GM19043 (cell line): ENCODE results near the gene TNFRSF11A.
A peak's percentile ranks its signal among the peaks of the same experiment; 100 is the strongest.

Experiments used
- ATAC-seq: cut with Tn5 transposase; IDR thresholded peaks from one replicate; pipeline ENCODE4 v1.9.1; 2021; ENCODE audit warnings: low read depth; ENCODE audit not compliant: unreplicated experiment

The TNFRSF11A gene

GRCh38 chr18:62324917-62325805 is at the start of gene TNFRSF11A:
Gene TNFRSF11A (plus strand): TSS chr18:62325310. CDS start chr18:62325353, 43 bp downstream.
- peak; percentile 49 for ATAC-seq

GRCh38 chr18:62277045-62277444 is 48.1 kb upstream of the TNFRSF11A start:
- no peak for ATAC-seq

DNA sequence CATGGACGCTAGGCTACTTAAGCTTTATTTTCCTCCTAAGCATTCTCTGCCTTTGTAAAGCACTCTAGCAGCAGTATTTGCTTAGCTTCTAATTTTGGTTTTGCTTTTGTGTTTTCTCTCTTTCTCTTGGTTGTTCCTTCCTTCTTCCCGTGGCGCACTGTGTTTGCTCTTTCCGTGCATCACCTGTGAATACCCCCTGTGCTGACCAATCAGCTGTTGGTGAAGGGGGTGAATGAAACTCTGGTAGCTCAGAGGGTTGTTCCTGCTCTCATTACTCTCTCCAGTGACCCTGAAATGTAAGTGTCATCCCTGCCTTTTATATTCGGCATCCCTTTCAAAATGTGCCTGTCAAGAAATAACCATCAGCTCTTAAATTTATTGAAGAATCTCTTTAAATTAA is 45.5 kb upstream of the TNFRSF11A start:
- ATAC-seq: no peak

- no peak for ATAC-seq
Observed at GRCh38 chr18:62280058-62280457, 45.1 kb upstream of the TNFRSF11A start.

- no peak for ATAC-seq
Observed at GRCh38 chr18:62280786-62281185, 44.3 kb upstream of the TNFRSF11A start.

GRCh38 chr18:62281684-62282083 is 43.4 kb upstream of the TNFRSF11A start:
- ATAC-seq: no peak

DNA sequence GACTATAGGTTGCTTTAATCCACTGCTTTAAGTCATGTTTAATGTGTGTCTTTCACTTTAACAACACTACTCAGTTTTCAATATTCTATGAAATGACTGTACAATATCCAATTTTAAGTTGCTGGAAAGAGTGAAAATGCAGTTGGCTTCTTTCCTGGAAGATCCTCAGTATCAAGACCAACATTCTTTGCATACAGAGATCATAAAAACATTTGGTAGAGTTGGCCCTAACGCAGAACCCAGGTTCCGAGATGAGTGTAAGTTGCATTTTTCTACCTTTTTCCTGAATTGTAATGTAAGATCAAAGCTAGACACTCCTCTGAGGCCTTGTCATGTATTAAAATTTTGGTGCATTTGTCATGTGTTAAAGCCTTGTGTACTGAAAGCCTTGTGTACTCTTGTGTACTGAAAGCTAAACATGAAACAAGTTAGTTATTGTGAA is 42.9 kb upstream of the TNFRSF11A start:
- no peak for ATAC-seq

GRCh38 chr18:62284637-62285036 is 40.5 kb upstream of the TNFRSF11A start:
- ATAC-seq: no peak

GRCh38 chr18:62285281-62285680 is 39.8 kb upstream of the TNFRSF11A start:
- no peak for ATAC-seq

GRCh38 chr18:62287781-62288664 is 37.1 kb upstream of the TNFRSF11A start:
- ATAC-seq: peak; percentile 40

DNA sequence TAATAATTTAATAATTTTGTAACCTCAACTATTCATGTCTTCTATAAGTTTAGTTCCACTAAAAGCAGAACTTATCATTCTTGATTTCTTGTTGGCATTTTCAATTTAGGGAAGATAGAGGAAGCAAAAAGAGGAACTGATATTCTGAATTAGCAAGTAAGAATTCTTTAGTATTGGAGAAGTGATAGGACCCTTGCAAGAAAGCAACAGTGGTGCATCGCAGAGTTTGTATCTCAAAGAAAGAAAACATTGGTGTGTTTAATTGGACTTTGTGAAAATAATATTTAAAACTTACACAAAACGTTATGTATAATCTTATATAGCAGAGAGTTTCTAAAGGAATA is 36.5 kb upstream of the TNFRSF11A start:
- peak; percentile 53 for ATAC-seq

DNA sequence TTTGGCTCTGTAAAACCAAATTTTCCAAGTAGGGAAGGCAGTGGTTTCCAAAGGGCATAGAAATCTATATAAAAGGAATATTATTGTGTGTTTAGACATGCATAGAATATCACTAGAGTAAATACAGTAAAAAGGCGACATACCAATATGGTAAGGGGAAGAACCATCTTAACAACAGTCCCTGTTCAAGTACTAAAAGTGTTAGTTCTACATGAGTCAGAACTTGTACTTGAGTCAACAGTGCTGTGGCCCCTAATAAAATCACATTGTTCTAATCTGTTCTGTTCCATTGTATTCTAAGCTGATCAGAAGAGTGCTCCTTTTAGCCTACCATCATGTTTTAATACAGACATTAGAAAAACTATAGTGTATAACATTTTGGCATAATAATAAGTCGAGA is 36.1 kb upstream of the TNFRSF11A start:
- ATAC-seq: peak; percentile 49

DNA sequence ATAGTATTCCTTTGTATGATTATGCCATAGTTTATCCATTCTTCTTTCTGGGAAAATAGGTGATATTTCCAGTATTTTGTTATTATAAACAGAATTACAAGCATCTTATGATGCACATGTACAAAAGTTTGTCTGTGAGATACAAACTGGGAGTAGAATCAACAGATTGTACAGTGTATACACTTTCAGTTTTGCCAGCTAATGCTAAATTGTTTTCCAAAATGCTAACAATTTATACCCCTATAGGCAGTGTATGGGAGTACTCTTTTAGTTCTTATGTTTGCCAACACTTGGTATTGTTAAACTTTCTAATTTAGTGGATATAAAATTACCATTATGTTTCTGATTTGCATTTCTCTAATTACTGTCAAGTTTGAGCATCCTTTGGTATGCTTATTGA is 31.0 kb upstream of the TNFRSF11A start:
- no peak for ATAC-seq

GRCh38 chr18:62300359-62300963 is 24.6 kb upstream of the TNFRSF11A start:
- ATAC-seq: no peak

GRCh38 chr18:62301322-62301721 is 23.8 kb upstream of the TNFRSF11A start:
- ATAC-seq: no peak

DNA sequence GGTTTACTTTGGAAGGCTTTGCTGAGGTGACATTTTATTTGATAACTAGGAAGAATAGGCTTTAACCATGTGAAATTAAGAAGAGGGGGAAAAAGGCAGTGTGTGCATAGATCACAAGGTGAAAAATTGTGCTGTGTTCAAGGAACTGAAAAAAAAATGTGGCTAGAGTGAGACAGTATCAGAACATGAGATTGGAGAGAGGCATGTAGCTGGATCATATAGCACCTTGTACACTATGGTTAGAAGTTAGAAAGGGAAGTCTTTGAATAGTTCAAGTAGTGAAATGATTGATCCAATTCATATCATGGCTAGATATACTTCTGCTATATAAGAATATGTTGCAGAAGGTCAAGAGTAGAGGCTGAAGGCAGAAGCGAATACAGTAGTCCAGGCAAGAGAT is 12.3 kb upstream of the TNFRSF11A start:
- ATAC-seq: no peak

DNA sequence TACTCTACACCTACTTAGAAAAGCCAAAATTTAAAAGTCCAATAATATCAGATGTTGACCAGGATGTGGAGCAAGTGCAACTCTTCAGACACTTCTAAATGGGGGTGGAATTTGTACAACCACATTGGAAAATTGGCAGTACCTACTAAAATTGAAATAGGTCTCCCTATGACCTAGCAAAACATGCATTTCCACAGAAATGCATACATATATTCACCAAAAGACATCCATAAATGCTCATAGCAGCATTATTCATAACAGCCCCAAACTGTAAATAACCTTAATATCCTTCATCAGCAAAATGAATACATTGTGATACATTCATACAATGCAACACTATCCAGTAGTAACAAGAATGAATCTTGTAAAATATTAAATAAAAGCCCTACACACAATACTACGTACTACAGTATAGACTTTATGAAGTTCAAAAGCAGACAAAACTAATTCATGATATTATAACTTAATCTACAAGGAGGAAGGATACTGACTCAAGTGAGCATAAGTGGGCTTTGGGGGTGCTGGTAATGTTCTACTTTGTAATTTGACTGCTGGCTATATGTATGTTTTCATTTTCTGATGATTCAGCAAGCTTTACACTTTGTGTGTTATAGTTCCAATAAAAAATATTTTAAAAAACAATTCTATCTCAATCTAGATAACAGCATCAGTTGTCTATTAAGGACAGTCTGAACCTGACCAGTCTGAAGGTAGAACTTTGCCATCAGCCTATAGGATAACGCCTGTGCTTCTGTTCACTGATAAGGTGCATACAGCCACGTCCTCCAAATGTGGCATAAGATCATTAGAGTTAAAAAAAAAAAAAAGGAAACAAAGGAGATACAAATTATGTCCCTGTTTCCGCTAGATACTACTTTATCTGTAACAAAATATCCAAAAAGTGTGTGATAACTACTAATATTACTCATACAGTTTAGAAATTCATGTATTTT is 6.6 kb upstream of the TNFRSF11A start:
- ATAC-seq: no peak

- ATAC-seq: no peak
Observed at GRCh38 chr18:62321201-62321600, 3.9 kb upstream of the TNFRSF11A start.

DNA sequence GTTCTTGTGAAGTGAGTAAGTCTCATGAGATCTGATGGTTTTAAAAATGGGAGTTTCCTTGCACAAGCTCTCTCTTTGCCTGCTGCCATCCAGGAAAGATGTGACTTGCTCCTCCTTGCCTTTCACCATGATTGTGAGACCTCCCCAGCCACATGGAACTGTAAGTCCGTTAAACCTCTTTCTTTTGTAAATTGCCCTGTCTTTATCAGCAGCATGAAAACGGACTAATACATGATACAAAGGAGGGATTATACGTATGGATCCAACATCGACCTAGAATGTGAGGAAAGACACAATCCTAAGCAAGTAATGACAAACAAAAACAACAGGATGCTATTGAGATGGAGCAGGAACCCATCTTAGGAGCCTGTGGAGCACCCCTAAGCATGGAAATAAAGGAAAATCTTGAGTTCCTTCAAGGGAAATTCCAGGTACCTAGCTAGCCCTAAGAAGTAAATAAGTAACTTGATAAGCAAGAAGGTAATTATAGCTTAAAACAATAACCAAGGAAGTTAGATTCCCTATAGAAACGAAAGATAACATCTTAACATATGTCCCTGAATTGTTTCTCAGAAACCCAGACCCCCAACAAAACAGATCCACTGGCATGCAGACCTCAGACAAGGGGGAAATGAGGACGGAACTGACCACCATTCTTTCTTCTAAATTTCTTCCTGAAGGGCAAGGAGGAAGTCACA is 1.5 kb upstream of the TNFRSF11A start:
- no peak for ATAC-seq
